Mesenteric fat pad (tissue), 1 donor: ENCODE data around the gene PWP2. TPM values are rescaled to one million over a fixed set of nuclear protein-coding genes. Genes with fewer than 3 reads are reported as not detected.
"Not testable (repeated sequence)": the region's sequence is repeated elsewhere in the genome, so short reads cannot be mapped to it uniquely, and the experiment has no call there.

Experiments
- DNase-seq: peaks from one replicate; pipeline ENCODE4 v3.0.0-alpha.2; 2020; ENCODE audit warnings: low spot score
- total RNA-seq: library from RNA; stranded (reverse); fragmentation: NEBNext Ultra II Directional; extraction: Animal tissue kit (Norgen Biotek cat#: 25700); gene quantifications from one replicate; pipeline ENCODE4 v1.2.1, GENCODE V29; 2021
- donor health status: DM: yes; HTN: yes; CAD: no.

PWP2 gene
- total RNA-seq, 1 donor from 2014 or later: 3.6 TPM

GRCh38 chr21:44127827-44128226 lies 20.6 kb downstream of the PWP2 start:
- DNase-seq: not testable (repeated sequence)

GRCh38 chr21:44133715-44134057 lies 26.5 kb downstream of the PWP2 start:
- not testable (repeated sequence) for DNase-seq

GRCh38 chr21:44134732-44135131 lies 27.5 kb downstream of the PWP2 start:
- not testable (repeated sequence) for DNase-seq

- DNase-seq: not testable (repeated sequence)
Measured at GRCh38 chr21:44138039-44138438, 30.8 kb downstream of the PWP2 start.

- DNase-seq: peak; percentile 1
Measured at GRCh38 chr21:44139787-44140551, 32.8 kb downstream of the PWP2 start.

- DNase-seq: not testable (repeated sequence)
Measured at GRCh38 chr21:44140552-44140932, 33.3 kb downstream of the PWP2 start.

- not testable (repeated sequence) for DNase-seq
Measured at GRCh38 chr21:44142470-44142869, 35.3 kb downstream of the PWP2 start.

GRCh38 chr21:44143380-44143779 lies 36.2 kb downstream of the PWP2 start:
- DNase-seq: not testable (repeated sequence)

- not testable (repeated sequence) for DNase-seq
Measured at GRCh38 chr21:44143996-44144395, 36.8 kb downstream of the PWP2 start.

GRCh38 chr21:44144784-44145602 lies 37.8 kb downstream of the PWP2 start:
- DNase-seq: not testable (repeated sequence)

- not testable (repeated sequence) for DNase-seq
Measured at GRCh38 chr21:44145616-44146015, 38.4 kb downstream of the PWP2 start.

GRCh38 chr21:44147108-44147507 lies 39.9 kb downstream of the PWP2 start:
- DNase-seq: not testable (repeated sequence)

GRCh38 chr21:44150255-44150654 lies 43.1 kb downstream of the PWP2 start:
- not testable (repeated sequence) for DNase-seq

GRCh38 chr21:44153214-44153888 lies 46.2 kb downstream of the PWP2 start:
- DNase-seq: not testable (repeated sequence)

- peak; percentile 45 for DNase-seq
Measured at GRCh38 chr21:44153889-44154228, 46.7 kb downstream of the PWP2 start.

GRCh38 chr21:44154816-44155230 lies 47.6 kb downstream of the PWP2 start:
- DNase-seq: not testable (repeated sequence)

- DNase-seq: not testable (repeated sequence)
Measured at GRCh38 chr21:44155231-44155993, 48.2 kb downstream of the PWP2 start.

- not testable (repeated sequence) for DNase-seq
Measured at GRCh38 chr21:44155994-44156380, 48.8 kb downstream of the PWP2 start.

- not testable (repeated sequence) for DNase-seq
Measured at GRCh38 chr21:44157439-44158081, 50.4 kb downstream of the PWP2 start.

GRCh38 chr21:44158082-44158468 lies 50.9 kb downstream of the PWP2 start:
- not testable (repeated sequence) for DNase-seq
